ENCODE results near the gene SUPT5H. TPM values are rescaled to one million over a fixed set of nuclear protein-coding genes. Genes with fewer than 3 reads are reported as not detected.

Gene SUPT5H
- total and polyA plus RNA-seq, 2 experiments from 2014 or later = 145 to 156 TPM

DNA sequence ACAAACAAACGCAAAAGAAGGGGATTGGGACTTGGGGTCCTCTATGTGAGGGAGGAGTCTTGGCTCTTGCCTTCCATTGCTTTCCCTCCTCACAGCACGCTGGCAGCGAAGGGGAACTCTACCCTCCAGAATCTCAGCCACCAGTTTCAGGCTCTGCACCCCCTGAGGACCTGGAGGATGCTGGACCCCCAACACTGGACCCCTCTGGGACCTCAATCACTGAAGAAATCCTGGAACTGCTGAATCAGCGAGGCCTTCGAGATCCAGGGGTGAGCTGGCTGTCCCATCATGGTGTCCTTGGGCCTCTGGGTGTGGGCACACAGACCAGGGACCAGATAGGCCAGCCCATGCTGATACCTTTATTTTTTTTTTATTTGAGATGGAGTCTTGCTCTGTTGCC is 23.4 kb upstream of the SUPT5H start:
- TF ChIP-seq, protein P1, sequence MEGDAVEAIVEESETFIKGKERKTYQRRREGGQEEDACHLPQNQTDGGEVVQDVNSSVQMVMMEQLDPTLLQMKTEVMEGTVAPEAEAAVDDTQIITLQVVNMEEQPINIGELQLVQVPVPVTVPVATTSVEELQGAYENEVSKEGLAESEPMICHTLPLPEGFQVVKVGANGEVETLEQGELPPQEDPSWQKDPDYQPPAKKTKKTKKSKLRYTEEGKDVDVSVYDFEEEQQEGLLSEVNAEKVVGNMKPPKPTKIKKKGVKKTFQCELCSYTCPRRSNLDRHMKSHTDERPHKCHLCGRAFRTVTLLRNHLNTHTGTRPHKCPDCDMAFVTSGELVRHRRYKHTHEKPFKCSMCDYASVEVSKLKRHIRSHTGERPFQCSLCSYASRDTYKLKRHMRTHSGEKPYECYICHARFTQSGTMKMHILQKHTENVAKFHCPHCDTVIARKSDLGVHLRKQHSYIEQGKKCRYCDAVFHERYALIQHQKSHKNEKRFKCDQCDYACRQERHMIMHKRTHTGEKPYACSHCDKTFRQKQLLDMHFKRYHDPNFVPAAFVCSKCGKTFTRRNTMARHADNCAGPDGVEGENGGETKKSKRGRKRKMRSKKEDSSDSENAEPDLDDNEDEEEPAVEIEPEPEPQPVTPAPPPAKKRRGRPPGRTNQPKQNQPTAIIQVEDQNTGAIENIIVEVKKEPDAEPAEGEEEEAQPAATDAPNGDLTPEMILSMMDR (IDR thresholded peaks at IDR 0.05; ENCODE audit: low read depth, low read length) = no peak

DNA sequence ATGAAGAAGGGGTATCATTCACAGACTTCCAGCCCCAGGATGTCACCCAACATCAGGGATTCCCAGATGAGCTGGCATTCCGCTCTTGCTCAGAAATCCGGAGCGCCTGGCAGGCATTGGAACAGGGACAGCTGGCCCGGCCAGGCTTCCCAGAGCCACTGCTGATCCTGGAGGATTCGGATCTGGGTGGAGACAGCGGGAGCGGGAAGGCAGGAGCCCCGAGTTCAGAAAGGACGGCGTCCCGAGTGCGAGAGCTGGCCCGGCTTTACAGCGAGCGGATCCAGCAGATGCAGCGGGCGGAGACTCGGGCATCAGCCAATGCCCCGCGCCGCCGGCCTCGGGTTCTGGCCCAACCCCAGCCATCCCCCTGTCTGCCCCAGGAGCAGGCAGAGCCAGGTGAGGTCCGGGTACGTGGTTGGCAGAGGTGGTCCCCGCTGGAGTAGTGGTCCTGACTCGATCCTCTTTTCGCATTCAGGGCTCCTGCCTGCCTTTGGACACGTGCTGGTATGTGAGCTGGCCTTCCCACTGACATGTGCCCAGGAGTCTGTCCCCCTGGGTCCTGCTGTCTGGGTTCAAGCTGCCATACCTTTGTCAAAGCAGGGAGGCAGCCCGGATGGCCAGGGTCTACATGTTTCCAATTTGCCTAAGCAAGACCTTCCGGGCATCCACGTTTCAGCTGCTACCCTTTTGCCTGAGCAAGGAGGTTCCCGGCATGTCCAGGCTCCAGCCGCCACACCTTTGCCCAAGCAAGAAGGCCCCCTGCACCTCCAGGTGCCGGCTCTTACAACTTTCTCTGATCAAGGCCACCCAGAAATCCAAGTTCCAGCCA is 21.9 kb upstream of the SUPT5H start:
- no peak for DNase-seq (ENCODE audit: low read depth in 1 of 2, low spot score in 1 of 2)
- Histone ChIP-seq H3K27ac (peak overlapping the region; percentile 28), H3K36me3 (peaks cover 39% of the 10 kb centered on the region), H3K27me3 (no peaks in the 10 kb centered on the region), H3K4me3 (no peak overlapping the region), H3K9me3 (ENCODE audit: low read depth) (no peaks in the 10 kb centered on the region), H3K4me1 (ENCODE audit: low read depth) (peaks cover 3% of the 10 kb centered on the region)
- TF ChIP-seq, protein P1 (IDR thresholded peaks at IDR 0.05; ENCODE audit: low read depth, low read length) = no peak

More for the DNA sequence above, 23.4 kb upstream of the SUPT5H start:
- Histone ChIP-seq H3K9me3 (ENCODE audit: low read depth) (no peaks in the 10 kb centered on the region), H3K4me1 (ENCODE audit: low read depth) (no peaks in the 10 kb centered on the region), H3K4me3 (no peak overlapping the region), H3K27ac (no peak overlapping the region), H3K36me3 (peaks cover 54% of the 10 kb centered on the region), H3K27me3 (no peaks in the 10 kb centered on the region)
- no peak for DNase-seq (ENCODE audit: low read depth in 1 of 2, low spot score in 1 of 2)

DNA sequence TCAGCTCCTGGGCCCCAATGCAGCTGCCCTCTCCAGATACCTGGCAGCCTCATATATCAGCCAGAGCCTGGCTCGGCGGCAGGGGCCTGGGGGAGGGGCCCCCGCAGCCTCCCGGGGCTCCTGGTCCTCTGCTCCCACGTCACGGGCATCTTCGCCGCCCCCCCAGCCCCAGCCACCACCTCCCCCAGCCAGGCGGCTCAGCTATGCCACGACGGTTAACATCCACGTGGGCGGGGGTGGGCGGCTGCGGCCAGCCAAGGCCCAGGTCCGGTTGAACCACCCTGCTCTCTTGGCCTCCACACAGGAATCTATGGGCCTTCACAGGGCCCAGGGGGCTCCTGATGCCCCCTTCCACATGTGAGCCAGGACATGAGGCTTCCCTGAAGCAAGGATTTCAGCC is 20.4 kb upstream of the SUPT5H start:
- peaks cover 30% of the 10 kb centered on the region for H3K36me3 ChIP-seq
- no peak for DNase-seq (ENCODE audit: low read depth in 1 of 2, low spot score in 1 of 2)
- TF ChIP-seq, protein P1 (IDR thresholded peaks at IDR 0.05; ENCODE audit: low read depth, low read length) = no peak

DNA sequence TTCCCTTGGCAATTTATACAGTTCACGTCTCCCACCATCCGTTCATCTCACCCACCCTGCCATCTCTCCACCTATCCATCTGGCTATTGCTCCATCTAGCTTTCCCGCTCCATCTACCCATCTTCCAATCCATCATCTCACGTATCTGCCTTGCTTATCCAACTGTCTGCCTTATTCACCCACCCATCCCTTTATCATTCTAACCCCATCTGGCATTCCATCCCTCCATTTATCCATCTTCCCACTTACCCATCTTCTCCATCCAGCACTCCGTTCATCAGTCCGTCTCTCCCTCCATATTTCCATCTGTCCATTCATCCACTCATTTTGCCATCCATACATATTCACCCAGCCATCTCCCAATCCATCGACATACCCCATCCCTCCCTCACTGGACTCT is 19.6 kb upstream of the SUPT5H start:
- TF ChIP-seq, protein P1 (IDR thresholded peaks at IDR 0.05; ENCODE audit: low read depth, low read length) = no peak
- no peak for DNase-seq (ENCODE audit: low read depth in 1 of 2, low spot score in 1 of 2)
- Histone ChIP-seq H3K27me3 (no peaks in the 10 kb centered on the region), H3K4me3 (no peak overlapping the region), H3K9me3 (ENCODE audit: low read depth) (no peaks in the 10 kb centered on the region), H3K27ac (no peak overlapping the region), H3K36me3 (peaks cover 22% of the 10 kb centered on the region), H3K4me1 (ENCODE audit: low read depth) (peaks cover 10% of the 10 kb centered on the region)

More for the DNA sequence above, 20.4 kb upstream of the SUPT5H start:
- Histone ChIP-seq H3K9me3 (ENCODE audit: low read depth) (no peaks in the 10 kb centered on the region), H3K27me3 (no peaks in the 10 kb centered on the region), H3K27ac (no peak overlapping the region), H3K4me3 (no peak overlapping the region), H3K4me1 (ENCODE audit: low read depth) (peaks cover 10% of the 10 kb centered on the region)

DNA sequence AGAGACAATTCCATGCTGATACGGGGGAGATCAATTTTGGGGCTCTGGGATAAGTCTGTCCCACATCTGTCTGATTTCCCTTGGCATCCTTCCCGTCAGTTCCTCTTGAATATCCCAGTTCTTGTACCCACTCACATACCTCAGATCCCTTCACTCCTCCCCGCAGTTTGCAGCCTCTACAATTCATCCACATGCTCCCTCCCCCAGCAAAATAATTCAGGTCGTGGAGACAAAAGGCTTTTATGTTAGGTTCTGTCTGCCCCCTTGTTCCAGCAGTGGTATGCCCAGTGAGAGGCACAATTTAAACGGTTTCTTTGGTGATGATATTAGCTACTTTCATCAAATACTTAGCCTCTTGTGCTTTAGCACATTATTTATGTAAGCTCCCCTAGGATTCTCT is 19.2 kb upstream of the SUPT5H start:
- Histone ChIP-seq H3K4me3 (no peak overlapping the region), H3K36me3 (peaks cover 18% of the 10 kb centered on the region), H3K4me1 (ENCODE audit: low read depth) (peaks cover 10% of the 10 kb centered on the region), H3K27ac (peak overlapping the region; percentile 43), H3K9me3 (ENCODE audit: low read depth) (no peaks in the 10 kb centered on the region), H3K27me3 (no peaks in the 10 kb centered on the region)
- DNase-seq (ENCODE audit: low read depth in 1 of 2, low spot score in 1 of 2) = no peak
- TF ChIP-seq, protein P1 (IDR thresholded peaks at IDR 0.05; ENCODE audit: low read depth, low read length) = no peak
